NOMO-1 treated with DMSO at 0.1 percent for 48 hours (cell line): ENCODE measurements around the gene HTT-AS.
"Not testable (repeated sequence)": the region's sequence is repeated elsewhere in the genome, so short reads cannot be mapped to it uniquely, and the experiment has no call there.

Source experiments
- DNase-seq: peaks from one replicate; lab custom pipeline; 2025; ENCODE audit not compliant: unreplicated experiment; lab: John Stamatoyannopoulos, UW

The HTT-AS gene

GRCh38 chr4:3054169-3054759 is 20.1 kb downstream of the HTT-AS start:
- DNase-seq: no peak

- DNase-seq: not testable (repeated sequence)
These were observed 23.0 kb downstream of the HTT-AS start for GRCh38 chr4:3051141-3051897.

DNA sequence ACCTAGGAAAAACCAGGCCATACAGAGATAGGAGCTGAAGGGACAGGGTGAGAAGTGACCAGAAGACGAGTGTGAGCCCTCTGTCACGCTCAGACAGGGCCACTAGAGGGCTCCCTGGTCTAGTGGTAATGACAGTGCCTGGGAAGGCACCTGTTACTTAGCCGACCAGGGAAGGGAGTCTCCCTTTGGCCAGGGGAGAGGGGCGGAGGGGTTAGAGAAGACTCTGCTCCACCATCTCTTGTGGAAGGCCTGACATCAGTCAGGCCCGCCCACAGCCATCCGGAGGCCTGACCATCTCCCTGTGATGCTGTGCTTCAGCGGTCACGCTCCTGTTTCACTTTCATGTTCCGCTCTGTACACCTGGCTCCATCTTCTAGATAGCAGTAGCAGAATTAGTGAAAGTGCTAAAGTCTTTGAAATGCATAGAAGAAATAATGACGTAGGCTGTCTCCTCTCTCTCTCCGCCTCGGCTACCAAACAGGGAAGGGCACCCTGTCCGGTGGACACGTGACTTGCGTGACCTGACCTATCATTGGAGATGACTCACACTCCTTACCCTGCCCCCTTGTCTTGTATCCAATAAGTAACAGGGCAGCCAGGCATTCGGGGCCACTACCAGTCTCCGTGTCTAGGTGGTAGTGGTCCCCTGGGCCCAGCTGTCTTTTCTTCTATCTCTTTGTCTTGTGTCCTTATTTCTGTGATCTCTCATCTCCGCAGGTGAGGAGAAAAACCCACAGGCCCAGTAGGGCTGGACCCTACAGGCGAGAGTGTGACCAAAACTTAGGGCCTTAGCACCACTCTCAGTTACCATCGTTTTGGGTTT is 26.7 kb downstream of the HTT-AS start:
- peak; percentile 46 for DNase-seq

GRCh38 chr4:3046623-3047022 is 27.7 kb downstream of the HTT-AS start:
- DNase-seq: no peak

- DNase-seq: peak; percentile 46
These were observed 28.2 kb downstream of the HTT-AS start for GRCh38 chr4:3046162-3046561.

GRCh38 chr4:3044870-3045819 is 29.2 kb downstream of the HTT-AS start:
- DNase-seq: peak; percentile 75

GRCh38 chr4:3043282-3044020 is 30.9 kb downstream of the HTT-AS start:
- DNase-seq: no peak

- DNase-seq: no peak
These were observed 32.1 kb downstream of the HTT-AS start for GRCh38 chr4:3042226-3042625.

DNA sequence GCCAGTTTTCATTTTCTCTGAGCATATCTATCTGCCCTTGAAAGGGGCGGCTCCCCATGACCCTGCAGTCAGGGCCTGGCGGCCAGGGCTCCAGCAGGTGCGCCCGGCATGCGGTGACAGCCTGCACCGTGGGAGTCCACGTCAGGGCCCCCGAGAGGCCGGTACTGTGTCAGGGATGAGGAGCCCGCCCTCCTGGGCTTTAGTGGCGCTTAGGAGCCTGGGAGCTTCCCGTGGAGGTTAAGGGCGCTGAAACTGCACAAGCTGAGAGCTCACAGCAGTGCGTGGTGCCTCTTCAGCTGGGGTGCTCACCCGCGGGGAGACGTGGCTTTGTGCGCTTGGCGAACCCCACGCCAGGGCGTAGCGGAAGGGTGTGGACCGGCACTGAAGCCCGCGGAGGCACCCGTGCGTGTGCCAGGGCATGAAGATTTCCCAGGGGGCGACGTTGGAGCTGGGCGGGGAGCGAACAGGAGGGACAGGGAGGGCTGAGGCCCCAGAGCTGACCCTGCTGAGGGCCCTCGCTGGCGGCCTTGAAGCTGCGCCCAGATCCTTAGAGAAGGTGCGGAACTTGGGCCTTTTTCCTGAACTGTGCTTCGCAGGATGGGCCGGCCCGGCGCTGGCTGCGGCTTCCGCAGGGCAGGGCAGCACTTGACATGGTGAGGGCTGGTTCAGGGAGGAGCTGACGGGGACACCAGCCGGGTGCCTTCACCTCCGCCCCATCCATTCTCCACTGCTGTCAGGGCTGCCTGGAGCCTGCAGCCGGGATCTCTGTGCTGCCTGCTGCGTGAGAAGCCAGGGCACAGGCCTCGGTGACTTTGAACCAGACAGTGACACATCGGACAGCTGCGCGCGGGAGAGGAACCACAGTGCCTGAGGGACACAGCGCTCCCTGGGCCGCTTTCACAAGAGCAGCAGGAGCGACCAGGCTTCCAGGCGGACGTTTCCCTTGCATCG is 32.9 kb downstream of the HTT-AS start:
- DNase-seq: peak; percentile 30

GRCh38 chr4:3040452-3041191 is 33.7 kb downstream of the HTT-AS start:
- DNase-seq: no peak

- DNase-seq: no peak
These were observed 34.5 kb downstream of the HTT-AS start for GRCh38 chr4:3039706-3040366.

DNA sequence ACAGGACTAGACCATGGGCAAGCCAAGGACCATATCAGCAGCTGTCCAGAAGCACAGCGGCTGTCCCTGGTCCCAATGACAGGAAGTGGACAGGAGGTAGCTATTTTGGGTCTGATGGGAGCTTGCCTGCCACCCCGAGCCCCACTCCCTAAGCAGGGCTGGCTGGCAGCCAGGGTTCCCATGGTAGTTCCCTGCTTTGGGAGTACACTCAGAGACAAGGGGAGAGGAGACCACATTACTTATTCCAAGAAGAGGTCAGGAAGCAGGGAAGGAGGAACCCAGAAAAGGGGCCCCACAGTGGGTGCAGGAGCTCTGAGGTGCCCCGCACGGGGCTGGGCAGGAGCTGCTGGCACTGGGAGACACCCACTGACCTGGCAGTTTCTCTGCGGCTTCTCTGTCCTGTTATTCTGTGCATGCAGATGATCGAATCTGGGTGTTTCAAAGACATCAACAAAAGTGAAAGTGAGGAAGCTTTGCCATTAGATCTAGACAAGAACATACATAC is 36.3 kb downstream of the HTT-AS start:
- DNase-seq: no peak

GRCh38 chr4:3036131-3036952 is 38.0 kb downstream of the HTT-AS start:
- DNase-seq: no peak

DNA sequence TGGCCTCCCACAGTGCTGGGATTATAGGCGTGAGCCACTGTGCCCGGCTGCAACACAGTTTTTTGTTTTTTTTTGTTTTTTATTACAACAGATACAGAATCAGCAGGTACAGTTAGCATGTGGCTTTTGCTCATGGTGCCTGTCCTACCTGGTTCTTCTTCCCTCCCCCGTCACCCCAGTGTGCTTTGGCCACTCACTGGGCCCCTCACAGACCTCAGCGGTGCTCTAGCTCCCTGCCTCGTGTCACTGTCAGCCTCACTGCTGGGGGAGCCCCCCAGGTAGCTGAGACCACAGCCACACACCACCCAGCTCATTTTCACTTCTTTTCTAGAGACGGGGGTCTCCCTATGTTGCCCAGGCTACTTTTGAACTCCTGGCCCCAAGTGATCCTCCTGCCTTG is 38.7 kb downstream of the HTT-AS start:
- no peak for DNase-seq

GRCh38 chr4:3035249-3035648 is 39.1 kb downstream of the HTT-AS start:
- no peak for DNase-seq

DNA sequence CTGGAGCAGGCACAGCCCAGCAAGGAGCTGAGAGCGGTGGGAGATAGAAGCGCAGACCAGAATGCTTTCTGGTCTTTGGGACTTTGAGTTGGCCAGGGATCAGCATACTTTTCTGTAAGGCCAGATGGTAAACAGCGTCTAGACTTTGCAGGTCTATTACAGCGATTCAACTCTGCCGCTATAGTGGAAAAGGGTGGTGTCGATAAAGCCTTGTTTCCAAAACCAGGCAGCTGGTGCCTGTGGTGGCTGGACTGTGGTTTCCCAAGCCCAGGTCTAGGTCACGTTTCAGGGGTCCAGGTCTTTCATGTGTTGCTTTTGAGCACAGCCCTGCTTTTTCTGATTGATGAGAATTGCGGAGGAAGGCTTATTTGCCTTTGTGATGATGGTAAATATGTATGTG is 40.1 kb downstream of the HTT-AS start:
- DNase-seq: no peak
